CD14-positive monocyte (primary cell): ENCODE measurements around the gene SMAD3. TPM values are rescaled to one million over a fixed set of nuclear protein-coding genes. Genes with fewer than 3 reads are reported as not detected.
A peak's percentile ranks its signal among the peaks of the same experiment; 100 is the strongest.

Experiments
- DNase-seq, 3 donors: peaks; one replicate each; pipeline ENCODE4 v3.0.0-alpha.2; 2011 to 2022
- H2AFZ ChIP-seq: 2 replicates; pipeline ENCODE4 v1.6.0; 2012; ENCODE audit warnings: mild to moderate bottlenecking, low read depth, low read length, inconsistent platforms; ENCODE audit not compliant: insufficient read depth, poor library complexity, severe bottlenecking
- H3K27ac ChIP-seq, 2 donors: 1 replicate in 1 of 2; 2 replicates in 1 of 2; pipeline ENCODE4 v1.5.1; 2012 to 2013; ENCODE audit warnings: low read length in 2 of 2, control low read depth in 1 of 2, inconsistent platforms in 1 of 2, low read depth in 1 of 2, mild to moderate bottlenecking in 1 of 2
- H3K27me3 ChIP-seq, 2 donors: one replicate each; pipeline versions ENCODE4 v1.6.0 to v1.6.1; 2011 to 2013; ENCODE audit warnings: low read length in 2 of 2; ENCODE audit not compliant: control insufficient read depth in 2 of 2, insufficient read depth in 2 of 2
- H3K36me3 ChIP-seq, 2 donors: replicated peaks in 1 of 2; 1 replicate in 1 of 2; 2 replicates in 1 of 2; pipeline versions ENCODE4 v1.5.1 to v1.6.1; 2012 to 2013; ENCODE audit warnings: low read length in 2 of 2, control low read depth in 1 of 2, inconsistent platforms in 1 of 2, mild to moderate bottlenecking in 1 of 2; ENCODE audit not compliant: insufficient read depth in 2 of 2, control insufficient read depth in 1 of 2
- H3K4me1 ChIP-seq, 2 donors: 1 replicate in 1 of 2; 2 replicates in 1 of 2; pipeline versions ENCODE4 v1.5.1 to v1.6.1; 2012 to 2013; ENCODE audit warnings: low read length in 2 of 2, control low read depth in 1 of 2, inconsistent platforms in 1 of 2, mild to moderate bottlenecking in 1 of 2, moderate library complexity in 1 of 2; ENCODE audit not compliant: insufficient read depth in 2 of 2, control insufficient read depth in 1 of 2
- H3K4me2 ChIP-seq: replicated peaks from 2 replicates; pipeline ENCODE3; 2012; ENCODE audit warnings: low read length, moderate library complexity, mild to moderate bottlenecking; ENCODE audit not compliant: poor library complexity, severe bottlenecking; ENCODE audit errors: extremely low read depth
- H3K4me3 ChIP-seq, 3 experiments: fragments of 200-600 bp in 1 of 3; sonication (generic) in 1 of 3; replicated peaks in 1 of 3; 1 replicate in 2 of 3; 2 replicates in 1 of 3; pipeline ENCODE4 v1.5.1; 2011 to 2013; ENCODE audit warnings: low read length in 3 of 3, mild to moderate bottlenecking in 3 of 3, control low read depth in 2 of 3, low read depth in 2 of 3, inconsistent platforms in 1 of 3, moderate library complexity in 1 of 3
- H3K79me2 ChIP-seq: 2 replicates; pipeline ENCODE4 v1.6.0; 2012; ENCODE audit warnings: mild to moderate bottlenecking, control low read depth, inconsistent platforms, low read length, moderate library complexity; ENCODE audit not compliant: insufficient read depth
- H3K9ac ChIP-seq: 2 replicates; pipeline ENCODE4 v1.6.0; 2017; ENCODE audit warnings: low read length, mild to moderate bottlenecking; ENCODE audit not compliant: insufficient read depth, poor library complexity, severe bottlenecking
- H3K9me3 ChIP-seq, 2 donors: replicated peaks in 1 of 2; 1 replicate in 1 of 2; 2 replicates in 1 of 2; pipeline versions ENCODE4 v1.5.1 to v1.6.1; 2012 to 2013; ENCODE audit warnings: low read length in 2 of 2, control low read depth in 1 of 2; ENCODE audit not compliant: control insufficient read depth in 1 of 2, insufficient read depth in 1 of 2
- H4K20me1 ChIP-seq: 2 replicates; pipeline ENCODE4 v1.6.0; 2012; ENCODE audit warnings: mild to moderate bottlenecking, low read length, control low read depth, moderate library complexity; ENCODE audit not compliant: insufficient read depth
- H3K27ac Mint-ChIP-seq, 7 donors: one replicate each; pipeline ENCODE4 v1.8.0; 2020; ENCODE audit warnings: mild to moderate bottlenecking in 7 of 7, mixed read lengths in 7 of 7, moderate library complexity in 6 of 7, inconsistent platforms in 2 of 7
- H3K27me3 Mint-ChIP-seq, 3 donors: one replicate each; pipeline ENCODE4 v1.8.0; 2021 to 2022; ENCODE audit warnings: low read depth in 3 of 3, mild to moderate bottlenecking in 3 of 3, mixed read lengths in 3 of 3, moderate library complexity in 3 of 3, inconsistent platforms in 1 of 3
- H3K36me3 Mint-ChIP-seq, 2 donors: one replicate each; pipeline ENCODE4 v1.8.0; 2020; ENCODE audit warnings: mixed read lengths in 2 of 2, inconsistent platforms in 1 of 2, mild to moderate bottlenecking in 1 of 2
- H3K4me1 Mint-ChIP-seq: one replicate; pipeline ENCODE4 v1.8.0; 2020; ENCODE audit warnings: mild to moderate bottlenecking, mixed read lengths
- H3K4me3 Mint-ChIP-seq, 2 donors: one replicate each; pipeline ENCODE4 v1.8.0; 2020; ENCODE audit warnings: mild to moderate bottlenecking in 2 of 2, mixed read lengths in 2 of 2, moderate library complexity in 1 of 2
- H3K9me3 Mint-ChIP-seq, 7 donors: one replicate each; pipeline ENCODE4 v1.8.0; 2020 to 2022; ENCODE audit warnings: mixed read lengths in 7 of 7, mild to moderate bottlenecking in 6 of 7, moderate library complexity in 6 of 7, inconsistent platforms in 2 of 7
- CTCF ChIP-seq: fragments of 200-600 bp; IDR thresholded peaks from one replicate; pipeline ENCODE4 v1.8.0; 2022; ENCODE audit warnings: antibody characterized with exemption, mild to moderate bottlenecking
- WGBS: methylation state at CpG from one replicate; pipeline ENCODE4 v1.1.5; 2013; ENCODE audit warnings: missing lambda C conversion rate; ENCODE audit not compliant: insufficient coverage; 5-methylcytosine and 5-hydroxymethylcytosine counted together
- intact Hi-C, 2 donors: fragments of 100-400 bp; cut with micrococcal nuclease; formaldehyde crosslinking; loops; one replicate each; pipeline versions ENCODE4 v1.15.0 to v1.15.1; 2023
- polyA plus RNA-seq, 3 donors: library from polyadenylated mRNA; depleted of rRNA in 1 of 3; unstranded in 2 of 3; stranded (reverse) in 1 of 3; fragments of 300-500 nt in 2 of 3; fragments of >200 nt in 1 of 3; fragmentation: Illumina TruSeq in 2 of 3; gene quantifications; 1 replicate in 2 of 3; 2 replicates in 1 of 3; pipeline ENCODE4 v1.2.3, GENCODE V29; 2012 to 2021

SMAD3 gene
- polyA plus RNA-seq, 3 donors, result 4.4 to 41.7 (median 5.4) TPM

GRCh38 chr15:67188551-67189218 is 123.3 kb downstream of the SMAD3 start:
- Mint-ChIP-seq H3K36me3 (peaks cover 93 to 96% of the 10 kb centered on the region in 2 donors), H3K9me3 (no peaks in the 10 kb centered on the region), H3K4me3 (no peak overlapping the region), H3K4me1 (peaks cover 19% of the 10 kb centered on the region), H3K27me3 (peaks cover 0 to 2% (median 2%) of the 10 kb centered on the region in 3 donors), H3K27ac (peak overlapping the region in 2 of 7 donors; percentile 55 to 67)
- Histone ChIP-seq H3K4me3 (no peak overlapping the region), H3K79me2 (no peaks in the 10 kb centered on the region), H3K9me3 (no peaks in the 10 kb centered on the region), H3K4me2 (no peak overlapping the region), H3K9ac (no peak overlapping the region), H4K20me1 (no peaks in the 10 kb centered on the region), H3K36me3 (peaks cover 83 to 97% of the 10 kb centered on the region in 2 donors), H3K27ac (peak overlapping the region in 1 of 2 donors; percentile 44), H3K4me1 (peaks cover 10 to 16% of the 10 kb centered on the region in 2 donors), H3K27me3 (no peaks in the 10 kb centered on the region), H2AFZ (no peak overlapping the region)
- TF ChIP-seq CTCF, result no peak
- intact Hi-C loops, result loop anchor here in 1 of 2 donors (5.0 kb wide), 1 partner anchor 36 kb away; no protein-coding TSS in a partner anchor
- DNase-seq, result no peak
- over 99% methylated on average over 8 of the region's 8 CpGs for WGBS

- H3K27ac Mint-ChIP-seq, result peak overlapping the region in 3 of 7 donors; percentile 26 to 55 (median 31)
- peaks cover 10 to 16% of the 10 kb centered on the region in 2 donors for H3K4me1 ChIP-seq
- no peaks in the 10 kb centered on the region for H3K27me3 ChIP-seq
- peaks cover 0 to 2% (median 2%) of the 10 kb centered on the region in 3 donors for H3K27me3 Mint-ChIP-seq
- H2AFZ ChIP-seq, result no peak overlapping the region
- H3K4me3 Mint-ChIP-seq, result no peak overlapping the region
- intact Hi-C loops, result loop anchor here in 1 of 2 donors (5.0 kb wide), 1 partner anchor 37 kb away; no protein-coding TSS in a partner anchor
- H3K4me3 ChIP-seq, result no peak overlapping the region
- H3K27ac ChIP-seq, result peak overlapping the region in 1 of 2 donors; percentile 44
- H3K9me3 Mint-ChIP-seq, result no peaks in the 10 kb centered on the region
- H3K79me2 ChIP-seq, result no peaks in the 10 kb centered on the region
- no peaks in the 10 kb centered on the region for H4K20me1 ChIP-seq
- H3K9me3 ChIP-seq, result no peaks in the 10 kb centered on the region
- H3K36me3 Mint-ChIP-seq, result peaks cover 92% of the 10 kb centered on the region in 2 donors
- H3K4me2 ChIP-seq, result no peak overlapping the region
- 95% methylated on average over 18 of the region's 26 CpGs for WGBS
- H3K9ac ChIP-seq, result no peak overlapping the region
- no peak for TF ChIP-seq CTCF
- H3K4me1 Mint-ChIP-seq, result peaks cover 19% of the 10 kb centered on the region
- peaks cover 84 to 97% of the 10 kb centered on the region in 2 donors for H3K36me3 ChIP-seq
- no peak for DNase-seq
Measured at GRCh38 chr15:67189326-67190051, 124.1 kb downstream of the SMAD3 start.
